Stimulated activated CD4-positive, alpha-beta T cell treated with anti-CD3 and anti-CD28 coated beads, Interleukin-4, amount 100 ng/mL, for 24 hours (primary cell): ENCODE data around the gene SLC2A4.

ENCODE experiments used
- DNase-seq: peaks from one replicate; pipeline ENCODE4 v3.0.0-alpha.2; 2020

Gene SLC2A4

DNA sequence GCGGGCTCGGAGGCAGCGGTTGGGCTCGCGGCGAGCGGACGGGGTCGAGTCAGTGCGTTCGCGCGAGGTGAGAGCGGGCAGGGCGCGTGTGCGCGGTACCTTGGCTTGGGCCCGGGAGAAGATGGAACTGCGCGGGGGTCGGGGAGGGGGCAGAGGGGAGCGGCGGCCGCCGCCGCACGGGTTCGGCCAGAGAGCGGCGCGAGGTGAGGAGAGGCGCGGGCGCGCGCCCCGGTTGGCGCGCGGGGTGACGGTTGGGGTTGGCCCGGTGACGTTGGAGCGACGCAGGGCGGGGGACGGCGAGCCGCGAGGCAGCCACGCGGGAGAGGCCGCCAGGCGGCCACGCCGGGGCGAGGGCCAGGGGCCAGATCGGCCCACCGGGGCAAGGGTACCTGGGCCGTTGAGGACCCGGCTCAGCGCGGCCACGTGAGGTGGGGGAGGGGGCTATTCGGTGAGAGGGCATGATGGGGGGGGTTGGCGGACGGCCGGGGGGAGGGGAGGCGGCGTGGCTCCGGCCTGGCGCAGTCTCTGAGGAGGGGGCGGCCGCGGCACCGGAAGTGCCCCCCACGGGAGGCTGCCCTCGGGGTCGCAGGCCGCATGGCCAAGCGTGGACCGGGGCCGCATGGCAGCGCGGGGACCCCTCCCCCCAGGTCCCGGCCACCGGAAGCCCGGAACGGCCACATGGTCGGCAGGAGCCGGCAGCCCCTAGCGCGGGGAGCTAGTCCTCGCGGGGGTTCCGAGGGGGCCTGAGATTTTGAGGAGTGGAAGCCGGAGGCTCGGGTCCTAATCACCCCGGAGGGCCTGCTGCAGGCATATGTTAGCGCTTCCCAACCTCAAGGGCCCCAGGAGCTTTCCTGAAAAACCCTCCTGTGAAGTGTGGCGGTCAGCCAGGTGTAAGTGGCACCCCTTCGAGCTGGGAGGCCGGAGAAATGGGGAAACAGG is 26.4 kb downstream of the SLC2A4 start:
- peak; percentile 50 for DNase-seq

GRCh38 chr17:7308625-7309433 is 27.3 kb downstream of the SLC2A4 start:
- peak; percentile 89 for DNase-seq

DNA sequence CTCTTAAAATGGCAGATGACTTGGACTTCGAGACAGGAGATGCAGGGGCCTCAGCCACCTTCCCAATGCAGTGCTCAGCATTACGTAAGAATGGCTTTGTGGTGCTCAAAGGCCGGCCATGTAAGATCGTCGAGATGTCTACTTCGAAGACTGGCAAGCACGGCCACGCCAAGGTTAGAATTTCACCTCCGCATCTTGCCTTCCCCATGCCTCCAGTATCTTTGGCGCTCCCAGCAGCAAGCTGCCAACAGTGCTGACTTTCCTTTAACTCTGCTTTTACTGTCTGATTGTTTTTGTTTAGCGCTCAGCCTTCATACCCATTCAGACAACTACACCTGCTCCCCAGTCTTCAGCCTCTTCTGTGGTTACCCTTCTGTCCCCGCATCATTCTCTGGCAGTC is 28.1 kb downstream of the SLC2A4 start:
- no peak for DNase-seq

DNA sequence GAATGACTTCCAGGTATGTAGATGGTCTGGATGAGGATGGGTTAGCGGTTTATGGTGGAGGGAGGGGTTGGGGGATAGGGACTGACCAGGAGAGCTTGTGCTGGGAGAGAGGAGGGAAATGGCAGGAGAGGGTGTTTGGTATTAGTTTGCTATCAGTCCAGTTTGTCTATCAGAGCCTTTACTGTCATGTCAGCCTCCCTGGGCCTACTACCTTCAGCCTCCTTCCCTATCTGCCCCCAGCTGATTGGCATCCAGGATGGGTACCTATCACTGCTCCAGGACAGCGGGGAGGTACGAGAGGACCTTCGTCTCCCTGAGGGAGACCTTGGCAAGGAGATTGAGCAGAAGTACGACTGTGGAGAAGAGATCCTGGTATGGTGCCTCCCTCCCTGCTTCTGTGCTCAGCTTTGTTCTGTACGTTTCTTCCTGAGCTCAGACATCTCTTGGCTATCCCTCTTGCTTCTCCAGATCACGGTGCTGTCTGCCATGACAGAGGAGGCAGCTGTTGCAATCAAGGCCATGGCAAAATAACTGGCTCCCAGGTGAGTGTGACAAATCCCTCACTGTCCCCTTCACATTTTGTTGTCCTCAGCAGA is 29.7 kb downstream of the SLC2A4 start:
- DNase-seq: no peak

DNA sequence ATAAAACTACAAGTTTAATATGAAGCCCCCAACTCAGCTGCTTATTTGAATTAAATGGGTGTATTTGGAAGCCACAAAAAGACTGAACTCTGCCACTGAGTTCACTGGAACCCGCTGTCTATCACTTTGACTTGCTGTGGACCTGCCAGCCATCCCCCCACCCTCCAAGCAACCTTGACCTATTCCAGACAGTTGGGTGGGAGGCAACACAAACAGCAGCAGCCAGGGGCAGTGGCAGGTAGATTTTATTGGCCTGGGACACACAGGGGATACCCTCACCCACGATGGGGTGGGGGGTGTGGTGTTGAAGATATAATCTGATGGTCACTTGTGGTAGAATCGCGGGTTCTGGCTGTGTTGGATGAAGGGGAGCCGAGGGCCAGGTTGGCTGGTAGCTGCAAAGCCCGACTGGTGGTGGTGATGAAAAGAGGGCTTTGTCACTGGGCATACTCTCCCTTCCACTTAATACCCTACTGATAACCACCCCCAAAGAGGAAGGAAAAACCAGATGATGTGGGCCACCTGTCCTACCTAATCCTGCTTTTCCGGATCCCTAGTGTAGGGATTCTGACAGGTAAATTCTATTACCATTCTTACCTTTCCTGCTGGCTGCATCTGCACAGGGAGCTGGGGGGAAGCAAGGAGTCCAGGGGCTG is 31.0 kb downstream of the SLC2A4 start:
- DNase-seq: no peak

DNA sequence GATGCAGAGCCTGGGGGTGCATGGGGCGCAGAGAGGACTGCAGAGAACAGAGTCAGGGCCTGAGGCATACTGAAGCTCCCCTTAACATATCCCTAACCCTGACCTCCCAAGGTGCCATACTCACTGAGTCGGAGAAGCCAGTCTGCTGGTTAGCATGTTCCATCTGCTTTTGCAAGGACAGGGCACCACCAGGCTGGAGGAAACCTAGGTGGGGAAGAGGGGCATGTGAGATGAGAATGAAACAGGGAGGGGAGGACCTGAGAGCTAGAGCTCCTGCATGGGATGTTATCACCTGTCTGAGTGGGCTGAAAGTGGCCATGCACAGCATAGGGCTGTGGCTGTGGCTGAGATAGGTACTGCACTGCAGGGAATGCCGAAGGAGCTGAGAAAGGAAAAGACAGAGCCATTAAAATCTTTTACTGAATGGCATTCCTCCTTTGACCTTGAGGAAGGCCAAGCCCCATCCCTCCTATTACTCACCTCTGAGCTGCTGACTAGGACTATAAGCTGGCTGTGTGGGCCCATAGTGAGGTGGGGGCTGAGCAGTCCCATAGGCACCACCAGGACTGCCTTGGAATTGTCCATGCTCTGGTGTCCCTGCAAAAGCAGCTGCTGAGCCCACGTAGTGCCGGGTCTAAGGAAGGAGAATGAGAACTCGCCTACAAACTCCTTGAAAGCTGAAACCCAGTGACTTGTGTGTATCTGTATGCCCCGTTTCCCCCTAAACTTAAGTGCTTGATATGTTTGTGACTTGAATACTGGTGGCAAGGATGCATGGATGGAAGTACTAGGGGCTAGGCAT is 31.8 kb downstream of the SLC2A4 start:
- peak; percentile 31 for DNase-seq

DNA sequence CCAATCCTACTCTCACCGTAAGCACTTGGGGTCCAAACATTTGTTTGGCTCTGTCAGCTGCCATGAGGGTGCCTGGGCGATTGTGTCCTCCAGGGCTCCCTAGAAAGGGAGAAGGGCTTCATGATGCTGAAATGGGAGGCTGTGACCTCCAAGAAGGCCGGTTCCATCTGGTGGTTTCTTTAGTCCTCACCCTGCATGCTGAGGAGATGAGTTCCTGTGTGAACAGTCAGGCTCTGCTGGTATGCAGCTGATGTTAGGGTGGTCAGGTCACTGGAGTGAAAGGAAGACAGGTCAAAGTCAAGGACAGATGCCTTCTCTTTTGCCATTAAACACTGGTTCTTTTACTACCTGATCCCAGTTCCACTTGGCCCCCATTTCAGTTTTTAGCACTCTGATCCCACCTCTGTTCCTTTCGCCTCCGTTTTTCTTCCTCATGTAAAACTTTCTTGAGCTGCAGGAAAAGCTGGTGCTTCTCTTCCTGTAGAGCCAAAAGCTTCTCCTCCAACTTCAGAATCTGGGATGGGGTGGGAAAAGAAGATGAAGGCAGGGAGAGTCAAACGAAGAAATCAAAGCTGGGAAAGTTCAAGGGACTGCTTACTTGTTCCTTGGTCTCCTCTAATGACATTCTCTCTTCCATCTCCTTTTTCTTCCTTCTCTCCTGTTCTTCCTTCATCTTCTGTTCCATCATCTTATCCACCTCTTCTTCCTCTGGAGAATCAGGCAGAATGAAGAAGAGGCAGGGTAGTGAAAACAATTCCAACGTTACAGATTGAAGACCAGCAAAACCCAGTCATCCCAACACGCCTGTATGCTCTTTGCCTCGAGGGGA is 32.6 kb downstream of the SLC2A4 start:
- DNase-seq: no peak

DNA sequence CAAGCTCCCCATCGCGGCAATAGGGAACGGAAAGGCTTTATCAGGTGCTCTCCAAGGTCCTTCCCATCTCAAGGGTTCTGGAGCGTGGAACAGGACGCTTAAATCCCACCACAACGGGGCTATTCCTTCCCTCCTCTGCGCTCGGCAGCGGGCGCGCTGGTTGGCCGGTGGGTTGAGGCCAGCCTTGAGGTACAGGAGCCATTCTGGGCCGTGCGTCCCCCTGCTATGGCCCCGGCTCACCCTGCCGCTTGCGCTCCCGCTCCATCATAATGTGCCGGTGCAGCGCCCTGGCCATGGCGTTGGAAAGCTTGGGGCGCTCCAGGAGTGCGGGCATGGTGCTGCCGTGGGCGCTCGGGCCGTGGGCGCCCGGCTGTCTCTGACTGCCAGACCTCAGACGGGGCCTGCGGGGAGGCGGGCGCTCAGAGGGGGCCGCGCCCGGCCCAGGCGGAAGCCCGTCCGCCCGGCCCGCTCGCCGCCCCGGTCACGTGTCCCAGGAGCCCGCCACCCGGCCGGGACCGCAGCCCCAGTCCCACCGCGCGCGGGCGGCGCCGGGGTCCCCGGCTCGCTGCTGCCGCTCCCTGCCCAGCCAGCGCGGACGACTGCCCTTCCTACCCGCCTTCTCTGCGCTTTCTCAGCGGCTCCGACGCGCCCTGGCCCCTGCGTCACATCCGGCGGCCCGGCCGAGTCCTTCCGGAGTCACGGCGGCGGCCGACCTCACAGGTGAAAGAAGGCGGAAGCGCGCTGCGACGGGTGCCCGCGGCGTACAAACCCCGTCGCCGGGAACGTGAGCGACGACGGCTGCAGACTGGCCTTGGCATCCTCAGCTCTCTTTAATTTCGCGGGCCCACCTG is 33.4 kb downstream of the SLC2A4 start, which contains the start of gene GPS2:
Gene GPS2, minus strand, starts transcription at position 642 of the 851 bp plus-strand sequence. Its CDS starts 308 bp downstream, at position 334.
- peak; percentile 93 for DNase-seq

- DNase-seq: no peak
These were observed 34.2 kb downstream of the SLC2A4 start for GRCh38 chr17:7315570-7316235.

DNA sequence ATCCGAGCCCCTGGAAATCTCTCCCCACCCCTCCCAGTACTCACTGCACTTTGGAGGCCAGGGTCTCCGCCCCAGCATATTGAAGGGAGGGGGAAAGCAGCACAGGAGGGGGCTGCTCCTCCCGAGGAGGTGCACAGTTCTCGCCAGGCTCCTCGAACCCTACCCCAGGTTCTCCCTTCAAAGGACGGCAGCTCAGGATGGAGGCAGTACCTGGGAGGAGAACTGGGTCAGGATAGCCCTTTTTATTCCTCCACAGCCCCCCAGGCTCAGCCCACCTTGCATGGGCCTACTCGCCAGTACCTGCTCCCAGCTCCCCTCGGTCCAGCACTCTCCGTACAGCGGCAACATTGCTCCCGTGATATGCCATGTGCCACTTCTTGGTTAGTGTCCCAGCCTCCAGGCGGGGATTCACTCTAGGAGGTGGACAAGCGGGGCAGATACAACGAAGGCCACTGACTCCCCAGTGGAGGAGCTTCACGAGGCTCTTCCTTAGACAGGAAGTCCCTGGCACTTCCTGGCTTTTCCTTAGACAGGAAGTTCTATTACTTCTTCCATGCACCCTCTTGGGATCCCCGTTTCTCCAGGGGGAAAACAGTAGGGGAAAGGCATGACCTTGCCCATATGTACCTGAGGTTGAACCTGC is 35.8 kb downstream of the SLC2A4 start:
- no peak for DNase-seq

DNA sequence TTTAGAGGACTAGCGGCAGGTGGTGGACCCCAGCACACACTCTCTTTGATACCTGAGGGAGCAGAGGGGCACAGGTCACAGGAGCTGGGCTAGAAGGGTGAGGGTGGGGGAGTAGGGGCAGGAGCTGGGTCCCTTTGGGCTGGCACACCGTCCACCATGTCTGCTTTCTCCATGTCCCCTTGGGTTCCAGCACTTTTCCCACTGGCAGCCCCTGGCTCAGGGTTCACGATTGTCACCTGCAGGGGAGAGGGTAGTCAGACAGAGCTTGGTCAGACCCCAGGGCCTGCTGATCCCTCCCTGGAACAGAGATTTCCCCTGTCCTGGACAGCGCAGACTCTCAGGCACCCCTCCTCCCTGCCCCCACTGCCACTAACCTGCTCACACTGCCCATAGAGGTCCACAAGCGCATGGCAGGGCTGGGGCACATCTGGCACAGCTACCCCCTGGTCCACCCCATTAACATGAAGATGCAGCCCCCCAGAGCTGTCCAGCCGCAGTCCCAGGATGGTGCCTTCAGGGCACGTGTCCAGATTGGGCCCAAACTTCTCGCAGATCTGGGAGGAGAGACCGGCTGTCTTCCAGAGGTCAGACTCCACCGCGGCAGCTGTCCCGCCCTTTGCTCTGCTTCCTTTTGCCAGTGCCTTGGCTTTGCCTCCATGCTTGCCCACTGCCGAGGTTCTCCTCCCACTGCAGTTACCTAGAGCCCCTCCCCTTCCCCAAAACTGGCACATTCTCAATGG is 36.8 kb downstream of the SLC2A4 start:
- no peak for DNase-seq

DNA sequence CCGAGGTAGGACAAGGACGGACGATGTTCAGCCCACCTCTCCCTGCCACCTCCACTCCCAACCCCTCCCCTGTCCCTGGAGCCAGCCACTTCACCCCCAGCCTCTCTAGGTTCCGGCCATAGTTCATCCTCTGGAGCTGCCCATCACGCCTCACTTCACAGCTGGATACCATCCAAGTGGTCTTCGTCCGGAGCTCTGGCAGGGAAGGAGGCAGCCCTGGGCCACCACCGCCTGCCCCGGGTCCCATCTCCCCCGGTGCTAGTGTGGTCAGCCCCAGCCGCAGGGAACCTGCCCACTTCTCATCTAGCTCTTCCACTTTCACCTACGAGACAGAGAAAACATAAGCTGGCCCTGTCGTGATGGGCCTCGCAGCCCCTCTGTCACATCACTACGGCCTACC is 39.9 kb downstream of the SLC2A4 start:
- no peak for DNase-seq

DNA sequence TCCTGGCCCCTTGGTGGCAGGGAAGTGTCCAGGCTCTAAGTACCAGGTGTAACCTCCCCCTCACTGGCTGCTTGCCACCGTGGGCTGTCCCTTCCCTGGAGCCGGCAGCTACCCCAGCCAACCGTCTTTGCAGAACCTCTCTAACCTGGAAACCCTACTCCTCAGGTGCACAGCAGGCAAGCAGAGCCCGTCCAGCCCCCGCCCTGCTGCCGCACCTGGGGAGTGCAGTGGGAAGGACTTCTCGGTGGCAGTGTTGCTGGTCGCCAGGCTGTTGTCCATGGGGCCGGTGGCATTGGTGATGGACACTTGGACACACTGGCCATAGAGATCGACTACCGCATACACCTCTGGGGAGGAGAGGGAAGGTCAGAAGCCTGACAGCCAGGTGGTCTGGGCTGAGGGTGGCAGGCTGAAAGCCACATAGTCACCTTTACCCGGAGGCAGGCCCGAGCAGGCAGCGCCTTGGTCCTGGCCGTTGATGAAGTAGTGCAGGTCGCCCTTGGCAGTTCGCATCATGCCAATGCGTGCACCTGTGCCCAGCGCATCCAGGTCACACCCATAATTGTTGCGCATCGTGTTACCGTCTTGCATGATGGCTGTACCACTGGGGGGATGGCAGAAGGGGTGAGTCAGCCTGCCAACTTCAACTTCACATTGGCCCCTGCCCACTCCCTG is 41.1 kb downstream of the SLC2A4 start:
- no peak for DNase-seq

- peak; percentile 66 for DNase-seq
These were observed 42.4 kb downstream of the SLC2A4 start for GRCh38 chr17:7323731-7324437.

DNA sequence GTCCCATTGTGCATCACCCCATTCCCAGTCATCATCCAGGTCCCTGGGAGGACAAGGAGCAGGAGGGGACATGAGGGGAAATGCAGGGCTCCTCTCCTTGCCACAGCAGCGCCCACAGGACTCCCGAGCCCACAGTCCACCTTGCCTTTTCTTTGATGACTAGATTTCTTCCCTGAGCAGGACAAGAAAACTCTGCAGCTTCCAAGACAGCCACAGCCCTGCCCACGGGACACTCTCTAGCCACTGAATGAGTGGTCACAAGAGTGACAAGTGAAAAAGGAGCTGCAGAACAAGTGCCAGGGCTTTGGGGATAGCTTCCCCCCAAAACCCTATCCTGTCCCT is 42.9 kb downstream of the SLC2A4 start:
- DNase-seq: no peak

- DNase-seq: no peak
These were observed 43.6 kb downstream of the SLC2A4 start for GRCh38 chr17:7325031-7325528.

DNA sequence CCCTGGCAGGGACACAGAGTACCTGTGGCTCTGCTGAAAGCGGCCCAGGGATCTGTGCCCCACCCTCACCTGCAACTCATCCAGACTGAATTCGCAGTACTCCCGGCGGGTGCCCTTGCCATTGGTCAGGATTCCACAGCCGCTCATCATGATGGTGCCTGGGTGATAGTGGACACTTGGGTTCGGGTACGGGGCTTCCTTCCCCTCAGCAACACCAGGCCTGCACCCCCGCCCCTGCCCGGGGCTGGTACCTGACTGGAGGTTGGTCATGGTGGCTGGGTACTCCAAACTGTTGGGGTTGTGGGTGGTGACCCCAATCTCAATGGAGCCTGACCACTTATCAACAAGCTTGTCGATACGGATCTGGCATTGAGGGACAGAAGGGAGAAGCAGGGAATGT is 44.7 kb downstream of the SLC2A4 start:
- no peak for DNase-seq
